Esophagus squamous epithelium (tissue), 4 donors: ENCODE results near the gene SRGAP2B.
"Not testable (repeated sequence)": the region's sequence is repeated elsewhere in the genome, so short reads cannot be mapped to it uniquely, and the experiment has no call there.

Experiments
- POLR2A ChIP-seq, 4 donors: fragments of 450-650 bp; IDR thresholded peaks; one replicate each; pipeline ENCODE4 v1.6.1; 2017; ENCODE audit warnings: antibody characterized with exemption in 4 of 4, mild to moderate bottlenecking in 4 of 4, moderate library complexity in 3 of 4
- TF ChIP-seq, protein P1 (sequence below), 6 experiments: fragments of 450-650 bp in 4 of 6; fragments of 200-600 bp in 2 of 6; sonication (generic) in 2 of 6; IDR thresholded peaks; one replicate each; pipeline ENCODE4 v1.5.1; 2016 to 2019; ENCODE audit warnings: antibody characterized with exemption in 6 of 6, mild to moderate bottlenecking in 4 of 6, moderate library complexity in 4 of 6

DNA sequence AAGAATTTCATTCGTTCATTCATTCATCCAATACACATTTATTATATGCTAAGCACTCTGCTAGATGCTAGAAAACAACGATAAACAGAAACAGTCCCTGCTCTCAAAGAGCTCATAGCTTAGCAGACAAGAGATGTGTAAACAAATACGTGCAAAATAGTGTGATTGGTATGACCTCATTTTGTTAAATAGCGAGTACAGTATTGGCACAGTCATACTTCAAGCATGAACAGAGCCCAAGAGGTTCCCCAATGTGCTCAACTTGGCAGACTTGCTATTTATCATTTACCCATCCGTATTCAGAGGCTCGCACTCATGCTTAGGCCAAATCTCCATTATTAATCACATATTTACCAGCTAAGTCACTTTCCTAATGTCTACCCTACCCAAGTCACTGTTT, 23.6 kb downstream of the SRGAP2B start:
- TF ChIP-seq, protein P1, sequence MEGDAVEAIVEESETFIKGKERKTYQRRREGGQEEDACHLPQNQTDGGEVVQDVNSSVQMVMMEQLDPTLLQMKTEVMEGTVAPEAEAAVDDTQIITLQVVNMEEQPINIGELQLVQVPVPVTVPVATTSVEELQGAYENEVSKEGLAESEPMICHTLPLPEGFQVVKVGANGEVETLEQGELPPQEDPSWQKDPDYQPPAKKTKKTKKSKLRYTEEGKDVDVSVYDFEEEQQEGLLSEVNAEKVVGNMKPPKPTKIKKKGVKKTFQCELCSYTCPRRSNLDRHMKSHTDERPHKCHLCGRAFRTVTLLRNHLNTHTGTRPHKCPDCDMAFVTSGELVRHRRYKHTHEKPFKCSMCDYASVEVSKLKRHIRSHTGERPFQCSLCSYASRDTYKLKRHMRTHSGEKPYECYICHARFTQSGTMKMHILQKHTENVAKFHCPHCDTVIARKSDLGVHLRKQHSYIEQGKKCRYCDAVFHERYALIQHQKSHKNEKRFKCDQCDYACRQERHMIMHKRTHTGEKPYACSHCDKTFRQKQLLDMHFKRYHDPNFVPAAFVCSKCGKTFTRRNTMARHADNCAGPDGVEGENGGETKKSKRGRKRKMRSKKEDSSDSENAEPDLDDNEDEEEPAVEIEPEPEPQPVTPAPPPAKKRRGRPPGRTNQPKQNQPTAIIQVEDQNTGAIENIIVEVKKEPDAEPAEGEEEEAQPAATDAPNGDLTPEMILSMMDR (IDR thresholded peaks at IDR 0.05) = not testable (repeated sequence)
- TF ChIP-seq POLR2A (IDR thresholded peaks at IDR 0.05) = not testable (repeated sequence)
